ENCODE results near the gene ADGRD2.

The ADGRD2 gene

GRCh38 chr9:124507880-124508423, 57.7 kb downstream of the ADGRD2 start:
- no peak for TF ChIP-seq CTCF (IDR thresholded peaks at IDR 0.05; ENCODE audit: low read depth, low read length, missing control alignments)
- DNase-seq (ENCODE audit: low read depth): no peak
- H3K4me3 ChIP-seq (ENCODE audit: low read depth, low read length): no peak overlapping the region

- TF ChIP-seq CTCF (IDR thresholded peaks at IDR 0.05; ENCODE audit: low read depth, low read length, missing control alignments): no peak
- no peak overlapping the region for H3K4me3 ChIP-seq (ENCODE audit: low read depth, low read length)
- no peak for DNase-seq (ENCODE audit: low read depth)
These were observed 60.6 kb downstream of the ADGRD2 start for GRCh38 chr9:124510650-124511425.

- TF ChIP-seq CTCF (IDR thresholded peaks at IDR 0.05; ENCODE audit: low read depth, low read length, missing control alignments): no peak
- no peak for DNase-seq (ENCODE audit: low read depth)
- H3K4me3 ChIP-seq (ENCODE audit: low read depth, low read length): no peak overlapping the region
These were observed 61.2 kb downstream of the ADGRD2 start for GRCh38 chr9:124511426-124511840.

GRCh38 chr9:124511891-124512805, 61.9 kb downstream of the ADGRD2 start:
- TF ChIP-seq CTCF (IDR thresholded peaks at IDR 0.05; ENCODE audit: low read depth, low read length, missing control alignments): no peak
- no peak for DNase-seq (ENCODE audit: low read depth)
- no peak overlapping the region for H3K4me3 ChIP-seq (ENCODE audit: low read depth, low read length)

GRCh38 chr9:124512806-124513204, 62.6 kb downstream of the ADGRD2 start:
- DNase-seq (ENCODE audit: low read depth): no peak

More at GRCh38 chr9:124512806-124513204, 62.6 kb downstream of the ADGRD2 start:
- no peak for TF ChIP-seq CTCF (IDR thresholded peaks at IDR 0.05; ENCODE audit: low read depth, low read length, missing control alignments)
- no peak overlapping the region for H3K4me3 ChIP-seq (ENCODE audit: low read depth, low read length)
